WERI-Rb-1 (cell line): ENCODE results near the gene ZBTB8B.

Experiments
- DNase-seq: peaks from one replicate; pipeline ENCODE4 v3.0.0-alpha.2; 2020
- H3K27ac ChIP-seq: fragments of 250-450 bp; sonication (Bioruptor Pico); 2 replicates; pipeline ENCODE4 v1.5.1; 2020; ENCODE audit warnings: mild to moderate bottlenecking, moderate library complexity
- H3K27me3 ChIP-seq: fragments of 250-450 bp; sonication (Bioruptor Pico); 2 replicates; pipeline ENCODE4 v1.5.1; 2021; ENCODE audit warnings: mild to moderate bottlenecking, low read depth, moderate library complexity; ENCODE audit not compliant: insufficient read depth, severe bottlenecking
- H3K36me3 ChIP-seq: fragments of 250-450 bp; sonication (Bioruptor Pico); 2 replicates; pipeline ENCODE4 v1.5.1; 2020; ENCODE audit warnings: mild to moderate bottlenecking, moderate library complexity
- H3K4me3 ChIP-seq: 2 replicates; pipeline ENCODE4 v1.5.1; 2011; ENCODE audit warnings: low read depth, mild to moderate bottlenecking, control low read depth, low read length
- H3K9me3 ChIP-seq: fragments of 250-450 bp; sonication (Bioruptor Pico); 2 replicates; pipeline ENCODE4 v1.5.1; 2021; ENCODE audit warnings: mild to moderate bottlenecking, moderate library complexity; ENCODE audit not compliant: severe bottlenecking
- CTCF ChIP-seq: IDR thresholded peaks from 2 replicates; pipeline ENCODE4 v1.5.1; 2011; ENCODE audit warnings: low read depth, mild to moderate bottlenecking, control low read depth, inconsistent platforms, low read length

ZBTB8B gene

DNA sequence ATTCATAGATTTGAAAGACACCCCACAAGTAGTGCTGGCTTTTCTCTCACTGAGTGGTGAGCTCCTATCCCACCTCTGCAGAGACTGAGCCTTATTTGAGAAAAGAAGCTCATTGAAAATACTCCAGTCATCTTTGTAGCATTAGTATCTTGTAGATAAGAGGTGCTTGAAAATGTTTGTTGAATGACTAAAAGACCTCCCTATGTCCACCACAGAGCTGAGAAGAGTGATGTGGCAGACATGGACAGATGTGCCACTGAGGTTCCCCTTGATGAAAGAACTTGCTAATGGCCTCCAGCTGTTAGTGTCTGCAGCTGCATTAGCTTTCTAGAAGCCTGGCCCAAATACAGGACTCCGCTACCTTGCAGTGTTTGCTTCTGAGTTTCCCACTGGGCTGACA, 45.1 kb downstream of the ZBTB8B start:
- DNase-seq: no peak
- TF ChIP-seq CTCF: no peak

More for the DNA sequence above, 45.1 kb downstream of the ZBTB8B start:
- H3K36me3 ChIP-seq: no peaks in the 10 kb centered on the region
- H3K9me3 ChIP-seq: peaks cover 3% of the 10 kb centered on the region
- no peak overlapping the region for H3K27ac ChIP-seq
- no peak overlapping the region for H3K4me3 ChIP-seq
- no peaks in the 10 kb centered on the region for H3K27me3 ChIP-seq
